GM21723 (cell line): Measurements from ENCODE around the gene RPL22.

ENCODE experiments used
- ATAC-seq: cut with Tn5 transposase; IDR thresholded peaks from one replicate; pipeline ENCODE4 v1.9.1; 2021; ENCODE audit warnings: mild to moderate bottlenecking, moderate library complexity; ENCODE audit not compliant: unreplicated experiment

RPL22 gene

GRCh38 chr1:6175411-6175828 is 24.0 kb downstream of the RPL22 start:
- ATAC-seq = no peak

- no peak for ATAC-seq
Measured at GRCh38 chr1:6174621-6175410, 24.6 kb downstream of the RPL22 start.

- no peak for ATAC-seq
Measured at GRCh38 chr1:6172549-6172948, 26.8 kb downstream of the RPL22 start.

GRCh38 chr1:6171548-6172124 is 27.8 kb downstream of the RPL22 start:
- ATAC-seq = no peak

GRCh38 chr1:6170742-6171201 is 28.6 kb downstream of the RPL22 start:
- ATAC-seq = no peak

GRCh38 chr1:6170116-6170741 is 29.2 kb downstream of the RPL22 start:
- no peak for ATAC-seq

GRCh38 chr1:6168947-6169586 is 30.3 kb downstream of the RPL22 start:
- no peak for ATAC-seq

- ATAC-seq = no peak
Measured at GRCh38 chr1:6167391-6168303, 31.7 kb downstream of the RPL22 start.

GRCh38 chr1:6166655-6167390 is 32.6 kb downstream of the RPL22 start:
- ATAC-seq = no peak

- no peak for ATAC-seq
Measured at GRCh38 chr1:6166221-6166620, 33.2 kb downstream of the RPL22 start.

GRCh38 chr1:6165441-6165985 is 33.9 kb downstream of the RPL22 start:
- no peak for ATAC-seq

- no peak for ATAC-seq
Measured at GRCh38 chr1:6165027-6165426, 34.4 kb downstream of the RPL22 start.

- no peak for ATAC-seq
Measured at GRCh38 chr1:6163973-6164617, 35.3 kb downstream of the RPL22 start.

- ATAC-seq = no peak
Measured at GRCh38 chr1:6163191-6163972, 36.0 kb downstream of the RPL22 start.

- ATAC-seq = no peak
Measured at GRCh38 chr1:6162773-6163172, 36.6 kb downstream of the RPL22 start.

GRCh38 chr1:6162341-6162740 is 37.1 kb downstream of the RPL22 start:
- no peak for ATAC-seq

- ATAC-seq = no peak
Measured at GRCh38 chr1:6158181-6158580, 41.2 kb downstream of the RPL22 start.

GRCh38 chr1:6157528-6158174 is 41.7 kb downstream of the RPL22 start:
- no peak for ATAC-seq
